K562 (cell line): ENCODE data around the gene SPON1. TPM values are rescaled to one million over a fixed set of nuclear protein-coding genes. Genes with fewer than 3 reads are reported as not detected.
A peak's percentile ranks its signal among the peaks of the same experiment; 100 is the strongest.

Source experiments
- ATAC-seq: fragments of 200-7000 bp; cut with Tn5 transposase; 3 replicates; pipeline ENCODE4 v1.9.1; 2020; ENCODE audit warnings: moderate library complexity
- BruUV-seq: library from RNA; stranded (reverse); fragments of 400-500 nt; replicated peaks from 2 replicates; lab custom pipeline; 2021; lab: Mats Ljungman, UMichigan
- CTCF ChIA-PET: fragments of 300-600 bp; formaldehyde crosslinking; extraction: SDS; loops from one replicate; lab custom pipeline; 2021; ENCODE audit warnings: low intra/inter-chr PET ratio; lab: Yijun Ruan, JAX
- POLR2A ChIA-PET: fragments of 300-600, 350-650 bp; sonication (Branson Sonifier 250); formaldehyde crosslinking; extraction: SDS; loops from one replicate; lab custom pipeline; 2021; ENCODE audit warnings: antibody characterized with exemption, inconsistent platforms; lab: Yijun Ruan, JAX
- DNase-seq, 4 experiments: peaks; one replicate each; pipeline versions ENCODE4 v3.0.0 to v3.0.0-alpha.2; 2011 to 2018; ENCODE audit warnings: low spot score in 3 of 4, mixed read lengths in 3 of 4; ENCODE audit errors: extremely low read depth in 1 of 4
- FAIRE-seq: peaks from 2 replicates; lab custom pipeline; 2011; peaks lifted over from hg19 to GRCh38; lab: Jason Lieb, UNC
- H2AFZ ChIP-seq: 2 replicates; pipeline ENCODE4 v1.6.0; 2011; ENCODE audit warnings: low read depth, low read length, control low read depth, inconsistent platforms
- H3K27ac ChIP-seq: fragments of 200-600 bp; 3 replicates; pipeline ENCODE4 v1.8.0; 2011; ENCODE audit warnings: low read depth, mild to moderate bottlenecking, control low read depth, inconsistent platforms, low read length, moderate library complexity, mixed read lengths; ENCODE audit errors: extremely low read depth
- H3K27me3 ChIP-seq, 2 experiments: fragments of 300-600 bp in 1 of 2; 2 replicates in 1 of 2; 3 replicates in 1 of 2; pipeline versions ENCODE4 v1.6.0 to v1.8.0; 2011; ENCODE audit warnings: inconsistent platforms in 2 of 2, low read length in 2 of 2, mild to moderate bottlenecking in 1 of 2, mixed read lengths in 1 of 2, moderate library complexity in 1 of 2; ENCODE audit not compliant: control insufficient read depth in 2 of 2, insufficient read depth in 2 of 2
- H3K36me3 ChIP-seq: fragments of 300-600 bp; 3 replicates; pipeline ENCODE4 v1.8.0; 2011; ENCODE audit warnings: mild to moderate bottlenecking, low read length, inconsistent platforms; ENCODE audit not compliant: control insufficient read depth, insufficient read depth
- H3K4me1 ChIP-seq, 2 experiments: fragments of 200-600 bp in 1 of 2; replicated peaks in 1 of 2; 2 replicates in 1 of 2; 3 replicates in 1 of 2; pipeline versions ENCODE4 v1.5.1 to v1.8.0; 2011; ENCODE audit warnings: inconsistent platforms in 2 of 2, low read length in 2 of 2, mild to moderate bottlenecking in 1 of 2, mixed read lengths in 1 of 2, moderate library complexity in 1 of 2; ENCODE audit not compliant: control insufficient read depth in 2 of 2, insufficient read depth in 2 of 2
- H3K4me2 ChIP-seq: 2 replicates; pipeline ENCODE4 v1.6.1; 2011; ENCODE audit warnings: low read length, control low read depth, inconsistent platforms, mixed read lengths; ENCODE audit not compliant: insufficient read depth
- H3K4me3 ChIP-seq: fragments of 200-600 bp; sonication (generic), shearing (Covaris generic); 2 replicates; pipeline ENCODE4 v1.5.1; 2016; ENCODE audit warnings: control low read depth, inconsistent platforms
- H3K79me2 ChIP-seq: fragments of 200-600 bp; 3 replicates; pipeline ENCODE4 v1.8.0; 2011; ENCODE audit warnings: low read length, inconsistent platforms; ENCODE audit not compliant: control insufficient read depth, insufficient read depth
- H3K9ac ChIP-seq, 2 experiments: 2 replicates each; pipeline versions ENCODE4 v1.6.0 to v1.6.1; 2011; ENCODE audit warnings: low read depth in 2 of 2, low read length in 2 of 2, control low read depth in 1 of 2, inconsistent platforms in 1 of 2, mild to moderate bottlenecking in 1 of 2, mixed read lengths in 1 of 2; ENCODE audit not compliant: insufficient read depth in 1 of 2
- H3K9me1 ChIP-seq: one replicate; pipeline ENCODE4 v1.6.0; 2011; ENCODE audit warnings: inconsistent platforms, mild to moderate bottlenecking, low read length, moderate library complexity; ENCODE audit not compliant: control insufficient read depth, insufficient read depth
- H3K9me3 ChIP-seq: replicated peaks from 2 replicates; pipeline ENCODE4 v1.5.1; 2011; ENCODE audit warnings: low read depth, low read length, inconsistent platforms; ENCODE audit not compliant: control insufficient read depth, insufficient read depth
- H4K20me1 ChIP-seq: replicated peaks from 2 replicates; pipeline ENCODE4 v1.6.1; 2011; ENCODE audit warnings: low read length, inconsistent platforms, mixed read lengths; ENCODE audit not compliant: control insufficient read depth, insufficient read depth
- CBFB ChIP-seq: sonication (generic); formaldehyde crosslinking; IDR thresholded peaks from 2 replicates; pipeline ENCODE4 v1.4.0; 2020; ENCODE audit warnings: mild to moderate bottlenecking, missing genetic modification reagents
- CEBPB ChIP-seq: fragments of 450-650 bp; IDR thresholded peaks from 2 replicates; pipeline ENCODE4 v1.6.1; 2016; ENCODE audit warnings: missing genetic modification characterization, missing compliant biosample characterization
- CEBPG ChIP-seq, 3 experiments: fragments of 200-800 bp in 1 of 3; sonication (Bioruptor generic) in 1 of 3; sonication (generic) in 1 of 3; formaldehyde crosslinking in 1 of 3; IDR thresholded peaks in 2 of 3; conservative IDR thresholded peaks in 1 of 3; 2 replicates each; pipeline versions ENCODE4 v1.6.1 to v1.8.0; 2016 to 2022; ENCODE audit warnings: missing compliant biosample characterization in 2 of 3, missing genetic modification characterization in 2 of 3, mild to moderate bottlenecking in 1 of 3, missing genetic modification reagents in 1 of 3
- FOXJ3 ChIP-seq: sonication (generic); formaldehyde crosslinking; IDR thresholded peaks from 2 replicates; pipeline ENCODE4 v1.4.0; 2020; ENCODE audit warnings: mild to moderate bottlenecking, missing genetic modification reagents
- NUFIP1 ChIP-seq: fragments of 450-650 bp; IDR thresholded peaks from 2 replicates; pipeline ENCODE4 v1.6.1; 2018; ENCODE audit not compliant: partially characterized antibody
- YBX1 ChIP-seq: fragments of 450-650 bp; IDR thresholded peaks from 2 replicates; pipeline ENCODE4 v1.7.1; 2016; ENCODE audit warnings: mild to moderate bottlenecking
- ZNF584 ChIP-seq: fragments of 200-800 bp; sonication (Bioruptor generic); IDR thresholded peaks from 2 replicates; pipeline ENCODE4 v1.6.1; 2016; ENCODE audit warnings: low read depth, mild to moderate bottlenecking, missing genetic modification characterization, missing compliant biosample characterization
- WGBS: fragments of 100-300 bp; shearing (Covaris generic); methylation state at CpG from one replicate; pipeline ENCODE4 v1.1.6; 2016; ENCODE audit warnings: low coverage, mixed read lengths; ENCODE audit not compliant: insufficient coverage; ENCODE audit errors: missing lambda C conversion rate; 5-methylcytosine and 5-hydroxymethylcytosine counted together
- in situ Hi-C: fragments of 300-500 bp; cut with MboI; formaldehyde crosslinking; loops from 4 replicates; pipeline ENCODE4 v1.15.0; 2018; ENCODE audit warnings: inconsistent platforms, mixed read lengths
- intact Hi-C: fragments of 100-400 bp; cut with micrococcal nuclease; formaldehyde crosslinking; loops from 2 replicates; pipeline ENCODE4 v1.14.2; 2022
- polyA plus RNA-seq, 8 experiments: library from polyadenylated mRNA; depleted of rRNA in 4 of 8; stranded (reverse) in 5 of 8; unstranded in 3 of 8; fragments of >200 nt; fragmentation: Nextera tagmentation in 2 of 8; fragmentation: Illumina TruSeq in 1 of 8; extraction: Ambion mirVana in 2 of 8; extraction: Trizol in 1 of 8; gene quantifications; 2 replicates each; pipeline versions ENCODE4 v1.2.1 to v1.2.3, GENCODE V29; 2011 to 2014; ENCODE audit warnings: inconsistent platforms in 1 of 8, missing spikeins in 1 of 8
- total RNA-seq, 7 experiments: library from RNA; depleted of rRNA in 6 of 7; stranded (reverse); fragments of >200 nt in 6 of 7; fragmentation: Illumina TruSeq in 2 of 7; extraction: Trizol in 2 of 7; gene quantifications; 2 replicates each; pipeline versions ENCODE4 v1.2.1 to v1.2.3, GENCODE V29; 2011 to 2021; ENCODE audit warnings: low replicate concordance in 1 of 7
- TF ChIP-seq, protein P1 (sequence below), 3 experiments: IDR thresholded peaks in 2 of 3; conservative IDR thresholded peaks in 1 of 3; 2 replicates each; pipeline ENCODE4 v1.5.1; 2011 to 2012; ENCODE audit warnings: low read length in 3 of 3, mild to moderate bottlenecking in 3 of 3, control low read depth in 2 of 3, improper control_type of control experiment in 1 of 3, inconsistent platforms in 1 of 3, low read depth in 1 of 3, mixed read lengths in 1 of 3, moderate library complexity in 1 of 3; ENCODE audit not compliant: insufficient read depth in 2 of 3

Gene SPON1
- total and polyA plus RNA-seq, 9 of the 15 experiments (the other 6 are each of a cell fraction or from before 2014, with no cell fraction given) = 0.04 to 0.06 TPM; not detected in 7

- H3K27me3 ChIP-seq = peaks cover 24 to 46% of the 10 kb centered on the region in 2 experiments
- H4K20me1 ChIP-seq = no peaks in the 10 kb centered on the region
- in situ Hi-C loops = no loop called here
- DNase-seq (peak in 1 of 4 experiments; percentile 9), ATAC-seq (no peak; the same call in 2 of the 3 replicates)
- 1% methylated on average over 5 of the region's 5 CpGs for WGBS
- peaks cover 0 to 19% of the 10 kb centered on the region in 2 experiments; a peak in 1 of 5 replicates for H3K4me1 ChIP-seq
- BruUV-seq = no TSS peak
- no peak overlapping the region for H2AFZ ChIP-seq
- POLR2A ChIA-PET = no interaction called here
- no peaks in the 10 kb centered on the region for H3K79me2 ChIP-seq
- no peaks in the 10 kb centered on the region for H3K36me3 ChIP-seq
- intact Hi-C loops = no loop called here
- no peak overlapping the region for H3K4me3 ChIP-seq
- CTCF ChIA-PET = no interaction called here
- no peak overlapping the region for H3K4me2 ChIP-seq
- no peaks in the 10 kb centered on the region for H3K9me1 ChIP-seq
- TF ChIP-seq CBFB (CRISPR knock-in tag) = no peak
- no peak for TF ChIP-seq ZNF584
- TF ChIP-seq YBX1 = no peak
- no peak for TF ChIP-seq NUFIP1
- TF ChIP-seq, protein P1, sequence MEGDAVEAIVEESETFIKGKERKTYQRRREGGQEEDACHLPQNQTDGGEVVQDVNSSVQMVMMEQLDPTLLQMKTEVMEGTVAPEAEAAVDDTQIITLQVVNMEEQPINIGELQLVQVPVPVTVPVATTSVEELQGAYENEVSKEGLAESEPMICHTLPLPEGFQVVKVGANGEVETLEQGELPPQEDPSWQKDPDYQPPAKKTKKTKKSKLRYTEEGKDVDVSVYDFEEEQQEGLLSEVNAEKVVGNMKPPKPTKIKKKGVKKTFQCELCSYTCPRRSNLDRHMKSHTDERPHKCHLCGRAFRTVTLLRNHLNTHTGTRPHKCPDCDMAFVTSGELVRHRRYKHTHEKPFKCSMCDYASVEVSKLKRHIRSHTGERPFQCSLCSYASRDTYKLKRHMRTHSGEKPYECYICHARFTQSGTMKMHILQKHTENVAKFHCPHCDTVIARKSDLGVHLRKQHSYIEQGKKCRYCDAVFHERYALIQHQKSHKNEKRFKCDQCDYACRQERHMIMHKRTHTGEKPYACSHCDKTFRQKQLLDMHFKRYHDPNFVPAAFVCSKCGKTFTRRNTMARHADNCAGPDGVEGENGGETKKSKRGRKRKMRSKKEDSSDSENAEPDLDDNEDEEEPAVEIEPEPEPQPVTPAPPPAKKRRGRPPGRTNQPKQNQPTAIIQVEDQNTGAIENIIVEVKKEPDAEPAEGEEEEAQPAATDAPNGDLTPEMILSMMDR (IDR thresholded peaks at IDR 0.05 in 2 of 3, conservative IDR thresholded peaks at IDR 0.05 in 1 of 3; ENCODE audit: insufficient read depth in 2 of 3, low read depth in 1 of 3, low read length in 3 of 3) = peak in 2 of 3 experiments; percentile 5 to 15; a peak in 1 of 6 replicates
- peak; percentile 15; the same call in 1 of the 2 replicates for TF ChIP-seq CEBPB (tag)
- TF ChIP-seq CEBPG (CRISPR knock-in tag; IDR thresholded peaks at IDR 0.05) = no peak
- TF ChIP-seq CEBPG (tag; conservative IDR thresholded peaks at IDR 0.05 in 1 of 2, IDR thresholded peaks at IDR 0.05 in 1 of 2) = 0 out of 4 replicates have a peak, but pooled peaks of 1 of the 2 experiments have one; percentile 15
- no peak for TF ChIP-seq FOXJ3 (CRISPR knock-in tag)
- TF ChIP-seq, all 486 proteins: peak for 3
- Histone ChIP-seq H3K27ac (no peak overlapping the region), H3K9me3 (no peaks in the 10 kb centered on the region), H3K9ac (no peak overlapping the region)
- no peak for FAIRE-seq
Observed at GRCh38 chr11:13965337-13965736, 2.8 kb downstream of the SPON1 start.
